Mesendoderm (in vitro differentiated cells): ENCODE measurements around the gene WDR17.

Experiments used
- DNase-seq: peaks from one replicate; pipeline ENCODE4 v3.0.0; 2013
- H2AK5ac ChIP-seq: 2 replicates; pipeline ENCODE4 v1.6.1; 2013; ENCODE audit warnings: low read length, inconsistent platforms
- H2BK120ac ChIP-seq: 2 replicates; pipeline ENCODE4 v1.6.1; 2013; ENCODE audit warnings: low read depth, mild to moderate bottlenecking, low read length, moderate library complexity, mixed read lengths
- H2BK15ac ChIP-seq: replicated peaks from 2 replicates; pipeline ENCODE4 v1.6.1; 2013; ENCODE audit warnings: low read depth, mild to moderate bottlenecking, moderate library complexity
- H2BK5ac ChIP-seq: 2 replicates; pipeline ENCODE4 v1.6.1; 2013; ENCODE audit warnings: low read length, inconsistent platforms
- H3K18ac ChIP-seq: 2 replicates; pipeline ENCODE4 v1.6.1; 2013; ENCODE audit warnings: mild to moderate bottlenecking, low read length, mixed read lengths
- H3K23ac ChIP-seq: one replicate; pipeline ENCODE4 v1.6.1; 2013; ENCODE audit warnings: low read length
- H3K27ac ChIP-seq: 2 replicates; pipeline ENCODE4 v1.5.1; 2013; ENCODE audit warnings: low read depth, mild to moderate bottlenecking, inconsistent platforms, low read length, moderate library complexity
- H3K27me3 ChIP-seq: 2 replicates; pipeline ENCODE4 v1.6.1; 2013; ENCODE audit warnings: low read length, control low read depth, mild to moderate bottlenecking, inconsistent platforms; ENCODE audit not compliant: insufficient read depth, poor library complexity
- H3K36me3 ChIP-seq: 2 replicates; pipeline ENCODE4 v1.6.1; 2013; ENCODE audit warnings: low read length, inconsistent platforms; ENCODE audit not compliant: control insufficient read depth, insufficient read depth
- H3K4ac ChIP-seq: one replicate; pipeline ENCODE4 v1.6.1; 2013; ENCODE audit warnings: low read depth, mild to moderate bottlenecking, low read length, moderate library complexity
- H3K4me1 ChIP-seq: 2 replicates; pipeline ENCODE4 v1.6.1; 2013; ENCODE audit warnings: low read depth, low read length, inconsistent platforms; ENCODE audit not compliant: control insufficient read depth
- H3K4me2 ChIP-seq: 2 replicates; pipeline ENCODE4 v1.6.1; 2013; ENCODE audit warnings: low read length
- H3K4me3 ChIP-seq: 2 replicates; pipeline ENCODE4 v1.5.1; 2013; ENCODE audit warnings: mild to moderate bottlenecking, low read length
- H3K56ac ChIP-seq: one replicate; pipeline ENCODE4 v1.6.1; 2013; ENCODE audit warnings: low read length
- H3K79me1 ChIP-seq: 2 replicates; pipeline ENCODE4 v1.6.1; 2013; ENCODE audit warnings: low read length, inconsistent platforms
- H3K79me2 ChIP-seq: 2 replicates; pipeline ENCODE4 v1.6.1; 2013; ENCODE audit warnings: mild to moderate bottlenecking, low read length; ENCODE audit not compliant: control insufficient read depth, insufficient read depth
- H3K9ac ChIP-seq: 2 replicates; pipeline ENCODE4 v1.6.1; 2013; ENCODE audit warnings: low read length, inconsistent platforms
- H4K5ac ChIP-seq: one replicate; pipeline ENCODE4 v1.6.1; 2013; ENCODE audit warnings: low read length
- H4K8ac ChIP-seq: one replicate; pipeline ENCODE4 v1.6.1; 2013; ENCODE audit warnings: low read depth, mild to moderate bottlenecking, control low read depth, low read length, moderate library complexity
- WGBS: extraction: QIAGEN DNeasy Blood & Tissue Kit; methylation state at CpG from one replicate; pipeline ENCODE4 v1.1.7; 2013; ENCODE audit warnings: low lambda C conversion rate, missing lambda C conversion rate; ENCODE audit not compliant: insufficient coverage; ENCODE audit errors: extremely low coverage; 5-methylcytosine and 5-hydroxymethylcytosine counted together

The WDR17 gene

DNA sequence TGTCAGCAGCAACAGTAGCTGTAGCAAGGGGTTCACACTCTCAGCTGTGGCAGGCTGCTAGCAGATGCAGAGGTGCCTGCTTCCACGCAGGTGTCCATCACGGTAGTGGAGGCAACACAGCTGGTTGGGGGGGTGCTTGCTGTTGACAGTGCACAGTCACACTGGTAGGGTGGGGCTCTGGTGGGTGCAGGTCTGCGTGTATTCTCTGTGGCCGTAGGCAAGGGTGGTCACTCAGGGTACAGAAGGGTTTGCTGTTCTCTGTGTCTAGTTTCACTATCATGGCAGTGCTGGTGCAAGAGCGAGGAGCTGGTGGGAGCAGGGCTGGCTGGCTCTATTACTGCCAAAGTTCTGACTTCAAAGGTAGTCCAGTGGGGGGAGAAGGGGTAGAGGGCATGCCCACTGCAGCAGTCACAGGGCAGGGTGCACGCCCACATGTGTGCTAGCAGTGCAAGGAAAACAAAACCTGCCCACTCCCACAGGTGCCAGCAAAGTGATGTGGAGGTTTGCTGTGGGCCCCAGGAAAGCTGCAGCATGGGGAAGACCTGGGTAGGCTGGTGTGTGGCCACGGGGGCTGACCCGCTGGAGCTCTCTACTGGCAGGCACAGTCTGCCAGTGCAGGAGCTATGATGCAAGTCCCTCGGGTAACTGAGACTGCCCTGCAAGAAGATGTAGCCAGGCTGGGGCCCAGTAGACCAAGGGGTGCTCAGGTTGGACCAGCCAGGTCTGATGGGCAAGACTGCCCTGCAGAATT lies 21.6 kb upstream of the WDR17 start:
- no peak overlapping the region for H3K4ac ChIP-seq
- DNase-seq, result no peak
- no peak overlapping the region for H2BK120ac ChIP-seq
- H3K56ac ChIP-seq, result no peak overlapping the region
- no peaks in the 10 kb centered on the region for H3K4me1 ChIP-seq
- no peak overlapping the region for H4K5ac ChIP-seq
- H3K27me3 ChIP-seq, result no peaks in the 10 kb centered on the region
- no peaks in the 10 kb centered on the region for H3K36me3 ChIP-seq
- no CpG with 5 or more reads among the region's 9 CpGs for WGBS
- no peak overlapping the region for H4K8ac ChIP-seq
- H2BK5ac ChIP-seq, result no peak overlapping the region
- no peak overlapping the region for H3K18ac ChIP-seq
- H2BK15ac ChIP-seq, result no peak overlapping the region
- H3K4me3 ChIP-seq, result no peak overlapping the region
- no peak overlapping the region for H3K23ac ChIP-seq
- no peak overlapping the region for H3K27ac ChIP-seq
- H3K79me2 ChIP-seq, result no peaks in the 10 kb centered on the region
- no peak overlapping the region for H2AK5ac ChIP-seq
- H3K4me2 ChIP-seq, result no peak overlapping the region
- no peak overlapping the region for H3K9ac ChIP-seq
- no peaks in the 10 kb centered on the region for H3K79me1 ChIP-seq

DNA sequence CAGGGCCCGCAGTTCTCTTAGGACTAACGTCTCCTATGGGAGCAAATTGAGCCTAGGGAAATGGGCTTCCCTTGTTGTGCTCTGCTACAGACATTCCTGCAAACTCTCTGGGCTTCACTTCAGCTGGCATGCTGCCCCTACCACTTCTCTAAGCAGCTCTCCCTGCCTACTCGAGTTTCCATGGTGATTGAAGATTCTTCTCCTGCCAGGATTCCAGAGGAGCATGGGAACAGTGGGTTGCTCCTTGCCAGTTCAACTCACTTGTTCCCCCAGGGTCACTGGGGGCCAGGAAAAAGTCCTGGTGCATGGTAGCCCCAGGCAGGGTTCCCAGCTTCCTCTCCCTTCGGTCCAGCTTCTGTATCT lies 21.1 kb upstream of the WDR17 start:
- H3K79me2 ChIP-seq, result no peaks in the 10 kb centered on the region
- no peak overlapping the region for H3K18ac ChIP-seq
- H2AK5ac ChIP-seq, result no peak overlapping the region
- no peaks in the 10 kb centered on the region for H3K36me3 ChIP-seq
- no peak for DNase-seq
- H3K27me3 ChIP-seq, result no peaks in the 10 kb centered on the region
- no peak overlapping the region for H3K27ac ChIP-seq
- H3K56ac ChIP-seq, result no peak overlapping the region
- H2BK15ac ChIP-seq, result no peak overlapping the region
- no peak overlapping the region for H4K5ac ChIP-seq
- no peak overlapping the region for H3K4me3 ChIP-seq
- no peak overlapping the region for H3K23ac ChIP-seq
- H3K9ac ChIP-seq, result no peak overlapping the region
- no CpG with 5 or more reads among the region's 4 CpGs for WGBS
- H3K4ac ChIP-seq, result no peak overlapping the region
- no peak overlapping the region for H3K4me2 ChIP-seq
- H2BK120ac ChIP-seq, result no peak overlapping the region
- H3K4me1 ChIP-seq, result no peaks in the 10 kb centered on the region
- no peaks in the 10 kb centered on the region for H3K79me1 ChIP-seq
- no peak overlapping the region for H4K8ac ChIP-seq
- H2BK5ac ChIP-seq, result no peak overlapping the region

DNA sequence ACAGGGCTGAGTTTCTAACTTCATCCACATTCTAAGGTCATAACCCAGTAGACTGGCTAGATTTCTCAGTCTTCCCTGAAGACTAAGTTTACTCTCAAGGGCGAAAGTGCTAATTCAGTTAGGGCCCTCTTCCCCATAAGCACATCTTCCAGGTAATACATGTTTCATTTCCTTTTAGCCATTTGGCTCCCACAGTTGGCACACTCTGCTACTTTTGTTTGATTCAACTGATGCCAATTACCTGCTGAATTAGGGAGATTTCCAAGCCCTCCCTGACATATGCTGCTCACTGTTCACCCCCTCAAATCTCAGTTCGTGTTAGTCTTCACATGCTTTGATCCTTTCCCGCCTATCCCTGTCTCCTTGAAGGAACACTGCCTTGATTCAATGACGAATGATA lies 17.0 kb upstream of the WDR17 start:
- Histone ChIP-seq H2BK15ac (no peak overlapping the region), H2BK120ac (no peak overlapping the region), H2AK5ac (no peak overlapping the region), H3K23ac (no peak overlapping the region), H3K79me2 (no peaks in the 10 kb centered on the region), H3K4me3 (no peak overlapping the region), H3K27me3 (no peaks in the 10 kb centered on the region), H3K79me1 (no peaks in the 10 kb centered on the region), H3K4me1 (no peaks in the 10 kb centered on the region), H3K27ac (no peak overlapping the region), H2BK5ac (no peak overlapping the region), H3K36me3 (no peaks in the 10 kb centered on the region), H4K5ac (no peak overlapping the region), H3K4ac (no peak overlapping the region), H3K9ac (no peak overlapping the region), H3K4me2 (no peak overlapping the region), H4K8ac (no peak overlapping the region), H3K56ac (no peak overlapping the region), H3K18ac (no peak overlapping the region)
- WGBS, result no CpG with 5 or more reads among the region's 4 CpGs
- DNase-seq, result no peak

DNA sequence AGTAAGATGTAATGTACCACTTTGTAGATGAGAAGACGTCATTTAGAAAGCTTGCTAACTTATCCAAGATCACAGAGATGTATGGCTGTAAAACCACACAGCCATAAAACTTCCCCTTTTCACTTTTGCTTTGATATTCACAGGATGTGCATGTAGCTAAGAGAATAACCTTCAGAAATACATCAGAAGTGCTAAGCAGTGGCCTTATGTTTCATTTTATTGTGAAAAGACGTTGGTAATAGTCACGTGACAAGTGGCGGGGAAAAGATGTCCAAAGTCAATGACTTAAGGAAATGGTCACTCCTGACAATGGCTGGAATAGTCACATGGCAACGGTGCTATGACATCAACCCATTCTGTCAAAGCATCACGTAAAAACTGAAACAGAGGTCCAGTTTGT lies 12.9 kb upstream of the WDR17 start:
- no peaks in the 10 kb centered on the region for H3K79me2 ChIP-seq
- no peak for DNase-seq
- H3K9ac ChIP-seq, result no peak overlapping the region
- no peak overlapping the region for H2AK5ac ChIP-seq
- H3K27me3 ChIP-seq, result no peaks in the 10 kb centered on the region
- no peaks in the 10 kb centered on the region for H3K79me1 ChIP-seq
- H2BK120ac ChIP-seq, result no peak overlapping the region
- H3K23ac ChIP-seq, result no peak overlapping the region
- H3K18ac ChIP-seq, result no peak overlapping the region
- no peak overlapping the region for H2BK5ac ChIP-seq
- no peak overlapping the region for H3K27ac ChIP-seq
- H2BK15ac ChIP-seq, result no peak overlapping the region
- H3K4me3 ChIP-seq, result no peak overlapping the region
- no peak overlapping the region for H3K4me2 ChIP-seq
- H3K36me3 ChIP-seq, result no peaks in the 10 kb centered on the region
- H3K56ac ChIP-seq, result no peak overlapping the region
- H3K4ac ChIP-seq, result no peak overlapping the region
- H4K8ac ChIP-seq, result no peak overlapping the region
- no peaks in the 10 kb centered on the region for H3K4me1 ChIP-seq
- WGBS, result no CpG with 5 or more reads among the region's 6 CpGs
- H4K5ac ChIP-seq, result no peak overlapping the region

DNA sequence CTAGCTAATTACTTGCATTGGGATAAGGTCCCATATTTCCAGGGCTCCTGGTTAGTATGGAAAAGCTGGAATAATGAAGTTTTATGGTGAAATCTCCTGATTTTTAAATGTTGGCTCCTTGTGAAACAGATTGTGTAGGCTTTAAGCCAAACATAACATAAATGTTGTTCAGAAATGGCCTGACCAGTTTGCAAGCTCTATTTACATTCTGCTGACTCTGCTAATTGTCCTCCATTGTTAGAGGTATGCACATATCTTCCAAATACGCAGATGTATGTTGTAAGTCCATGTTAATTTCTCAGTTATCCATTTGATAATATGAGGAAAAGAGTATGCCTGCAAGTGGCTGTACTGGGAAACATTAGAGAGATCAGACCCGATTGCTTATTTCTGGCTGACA lies 11.9 kb upstream of the WDR17 start:
- H3K36me3 ChIP-seq, result no peaks in the 10 kb centered on the region

DNA sequence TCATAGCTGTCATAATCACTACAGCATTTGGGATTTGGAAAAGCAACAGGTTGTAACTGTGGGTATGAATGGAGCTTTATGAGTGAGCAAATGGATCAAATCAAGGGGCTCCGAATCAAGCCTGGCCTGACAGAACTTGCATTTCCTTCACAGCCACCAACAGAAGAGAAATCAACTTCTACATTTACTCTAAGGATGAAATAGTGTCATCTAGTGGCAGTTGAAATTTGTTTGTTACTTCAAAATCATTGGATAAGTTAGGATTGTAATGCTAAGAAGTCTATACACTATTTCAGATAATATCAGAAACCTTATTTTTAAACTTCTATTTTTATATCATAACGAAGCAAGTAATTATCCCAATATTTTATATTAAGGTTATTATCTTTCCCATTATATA lies 10.7 kb upstream of the WDR17 start:
- Histone ChIP-seq H3K4me1 (no peaks in the 10 kb centered on the region), H4K8ac (no peak overlapping the region), H3K23ac (no peak overlapping the region), H3K4me2 (no peak overlapping the region), H3K79me1 (no peaks in the 10 kb centered on the region), H3K27me3 (no peaks in the 10 kb centered on the region), H3K4ac (no peak overlapping the region), H3K18ac (no peak overlapping the region), H2BK5ac (no peak overlapping the region), H4K5ac (no peak overlapping the region), H3K9ac (no peak overlapping the region), H2BK15ac (no peak overlapping the region), H3K79me2 (no peaks in the 10 kb centered on the region), H3K56ac (no peak overlapping the region), H3K36me3 (no peaks in the 10 kb centered on the region), H2AK5ac (no peak overlapping the region), H3K27ac (no peak overlapping the region), H2BK120ac (no peak overlapping the region), H3K4me3 (no peak overlapping the region)
- peak; percentile 15 for DNase-seq
- WGBS, result no CpG with 5 or more reads among the region's 2 CpGs

More for the DNA sequence above, 11.9 kb upstream of the WDR17 start:
- Histone ChIP-seq H3K56ac (no peak overlapping the region), H2AK5ac (no peak overlapping the region), H3K9ac (no peak overlapping the region), H3K4me3 (no peak overlapping the region), H3K4ac (no peak overlapping the region), H3K27ac (no peak overlapping the region), H3K23ac (no peak overlapping the region), H2BK15ac (no peak overlapping the region), H3K27me3 (no peaks in the 10 kb centered on the region), H2BK120ac (no peak overlapping the region), H4K5ac (no peak overlapping the region), H2BK5ac (no peak overlapping the region), H3K18ac (no peak overlapping the region), H3K79me2 (no peaks in the 10 kb centered on the region), H3K4me2 (no peak overlapping the region), H4K8ac (no peak overlapping the region), H3K4me1 (no peaks in the 10 kb centered on the region), H3K79me1 (no peaks in the 10 kb centered on the region)
- DNase-seq, result no peak
- WGBS, result no CpG with 5 or more reads among the region's 2 CpGs
